Epidermal melanocyte (primary cell): ENCODE results near the gene PIPOX.
"Not testable (repeated sequence)": the region's sequence is repeated elsewhere in the genome, so short reads cannot be mapped to it uniquely, and the experiment has no call there.

Experiments used
- DNase-seq: peaks from one replicate; pipeline ENCODE4 v3.0.0; 2011; ENCODE audit warnings: low spot score; ENCODE audit not compliant: insufficient read length

The PIPOX gene

GRCh38 chr17:29076087-29076486 lies 33.1 kb downstream of the PIPOX start:
- no peak for DNase-seq

- no peak for DNase-seq
These were observed 33.8 kb downstream of the PIPOX start for GRCh38 chr17:29076722-29077121.

- DNase-seq, result no peak
These were observed 34.4 kb downstream of the PIPOX start for GRCh38 chr17:29077320-29077719.

GRCh38 chr17:29078183-29079045 lies 35.5 kb downstream of the PIPOX start:
- DNase-seq, result no peak

- no peak for DNase-seq
These were observed 36.5 kb downstream of the PIPOX start for GRCh38 chr17:29079433-29079832.

- DNase-seq, result no peak
These were observed 36.9 kb downstream of the PIPOX start for GRCh38 chr17:29079887-29080286.

- no peak for DNase-seq
These were observed 37.4 kb downstream of the PIPOX start for GRCh38 chr17:29080323-29080722.

- DNase-seq, result no peak
These were observed 38.0 kb downstream of the PIPOX start for GRCh38 chr17:29080965-29081364.

- no peak for DNase-seq
These were observed 41.7 kb downstream of the PIPOX start for GRCh38 chr17:29084541-29085146.

GRCh38 chr17:29085223-29085622 lies 42.3 kb downstream of the PIPOX start:
- DNase-seq, result no peak

GRCh38 chr17:29086628-29087332 lies 43.8 kb downstream of the PIPOX start:
- DNase-seq, result no peak

GRCh38 chr17:29088782-29089181 lies 45.8 kb downstream of the PIPOX start:
- DNase-seq, result not testable (repeated sequence)

GRCh38 chr17:29089601-29090044 lies 46.7 kb downstream of the PIPOX start:
- no peak for DNase-seq

GRCh38 chr17:29090108-29090507 lies 47.2 kb downstream of the PIPOX start:
- no peak for DNase-seq

GRCh38 chr17:29090750-29091605 lies 48.0 kb downstream of the PIPOX start:
- DNase-seq, result no peak

- DNase-seq, result no peak
These were observed 48.8 kb downstream of the PIPOX start for GRCh38 chr17:29091606-29092289.

GRCh38 chr17:29093090-29093871 lies 50.3 kb downstream of the PIPOX start:
- DNase-seq, result no peak

- no peak for DNase-seq
These were observed 51.3 kb downstream of the PIPOX start for GRCh38 chr17:29094101-29094708.

GRCh38 chr17:29095439-29095838 lies 52.5 kb downstream of the PIPOX start:
- no peak for DNase-seq
